Lower lobe of right lung (tissue), 2 donors: ENCODE results near the gene ATXN1. TPM values are rescaled to one million over a fixed set of nuclear protein-coding genes. Genes with fewer than 3 reads are reported as not detected.

Source experiments
- ATAC-seq, 2 donors: fragments of 200-7000 bp; cut with Tn5 transposase; one replicate each; pipeline ENCODE4 v1.9.1; 2020 to 2022; ENCODE audit warnings: mild to moderate bottlenecking in 2 of 2, moderate library complexity in 2 of 2
- DNase-seq: peaks from one replicate; pipeline ENCODE4 v3.0.0-alpha.2; 2020
- H3K27ac ChIP-seq: fragments of 200-600 bp; one replicate; pipeline ENCODE4 v1.8.0; 2022
- H3K27me3 ChIP-seq: fragments of 200-600 bp; one replicate; pipeline ENCODE4 v1.8.0; 2022; ENCODE audit warnings: low read depth
- H3K36me3 ChIP-seq: fragments of 200-600 bp; one replicate; pipeline ENCODE4 v1.8.0; 2022; ENCODE audit warnings: mild to moderate bottlenecking
- H3K4me1 ChIP-seq: fragments of 200-600 bp; one replicate; pipeline ENCODE4 v1.8.0; 2022
- H3K4me3 ChIP-seq: fragments of 200-600 bp; one replicate; pipeline ENCODE4 v1.8.0; 2022; ENCODE audit warnings: mild to moderate bottlenecking
- H3K9me3 ChIP-seq: fragments of 200-600 bp; one replicate; pipeline ENCODE4 v1.8.0; 2022
- CTCF ChIP-seq: fragments of 200-600 bp; IDR thresholded peaks from one replicate; pipeline ENCODE4 v1.8.0; 2022; ENCODE audit warnings: antibody characterized with exemption, mild to moderate bottlenecking
- intact Hi-C: fragments of 100-400 bp; cut with DNase I; formaldehyde crosslinking; loops from one replicate; pipeline ENCODE4 v1.11.0; 2022
- total RNA-seq: library from RNA; stranded (reverse); fragmentation: NEBNext Ultra II Directional; extraction: Animal tissue kit (Norgen Biotek cat#: 25700); gene quantifications from one replicate; pipeline ENCODE4 v1.2.1, GENCODE V29; 2021
- donor health status: DM: no; HTN: yes; CAD: no; lungs with severe emphysema.

ATXN1 gene
- total RNA-seq, 1 donor from 2014 or later, result 75.9 TPM

- Histone ChIP-seq H3K27me3 (no peaks in the 10 kb centered on the region), H3K36me3 (no peaks in the 10 kb centered on the region), H3K27ac (no peak overlapping the region), H3K4me3 (no peak overlapping the region), H3K4me1 (peaks cover 56% of the 10 kb centered on the region), H3K9me3 (no peaks in the 10 kb centered on the region)
- ATAC-seq, result no peak
- no peak for TF ChIP-seq CTCF
- DNase-seq, result no peak
- intact Hi-C loops, result no loop called here
Measured at GRCh38 chr6:16674801-16675392, 86.4 kb downstream of the ATXN1 start.

GRCh38 chr6:16673011-16673797 is 88.1 kb downstream of the ATXN1 start:
- Histone ChIP-seq H3K27me3 (no peaks in the 10 kb centered on the region), H3K4me3 (no peak overlapping the region), H3K9me3 (no peaks in the 10 kb centered on the region), H3K4me1 (peaks cover 69% of the 10 kb centered on the region), H3K27ac (no peak overlapping the region), H3K36me3 (no peaks in the 10 kb centered on the region)
- DNase-seq, result no peak
- intact Hi-C loops, result no loop called here
- ATAC-seq, result no peak
- TF ChIP-seq CTCF, result no peak

GRCh38 chr6:16671302-16672289 is 89.7 kb downstream of the ATXN1 start:
- TF ChIP-seq CTCF, result no peak
- Histone ChIP-seq H3K27ac (peak overlapping the region; percentile 7), H3K4me1 (peaks cover 53% of the 10 kb centered on the region), H3K36me3 (no peaks in the 10 kb centered on the region), H3K4me3 (no peak overlapping the region), H3K27me3 (no peaks in the 10 kb centered on the region), H3K9me3 (no peaks in the 10 kb centered on the region)
- ATAC-seq, result peak in 1 of 2 donors; percentile 30
- intact Hi-C loops, result no loop called here
- DNase-seq, result no peak

GRCh38 chr6:16670617-16671051 is 90.6 kb downstream of the ATXN1 start:
- no peaks in the 10 kb centered on the region for H3K27me3 ChIP-seq
- peaks cover 47% of the 10 kb centered on the region for H3K4me1 ChIP-seq
- H3K4me3 ChIP-seq, result no peak overlapping the region
- no peak for TF ChIP-seq CTCF
- H3K9me3 ChIP-seq, result no peaks in the 10 kb centered on the region
- intact Hi-C loops, result no loop called here
- peak overlapping the region; percentile 7 for H3K27ac ChIP-seq
- no peaks in the 10 kb centered on the region for H3K36me3 ChIP-seq
- ATAC-seq, result no peak
- DNase-seq, result no peak

- Histone ChIP-seq H3K27me3 (no peaks in the 10 kb centered on the region), H3K9me3 (no peaks in the 10 kb centered on the region), H3K4me1 (peaks cover 46% of the 10 kb centered on the region), H3K27ac (peak overlapping the region; percentile 51), H3K36me3 (no peaks in the 10 kb centered on the region), H3K4me3 (no peak overlapping the region)
- ATAC-seq (peak; percentile 82 to 88), DNase-seq (peak; percentile 74)
- no peak for TF ChIP-seq CTCF
- intact Hi-C loops, result no loop called here
Measured at GRCh38 chr6:16670183-16670582, 91.1 kb downstream of the ATXN1 start.
